Measurements from ENCODE around the gene EIF3B.
A peak's percentile ranks its signal among the peaks of the same experiment; 100 is the strongest.

GRCh38 chr7:2403014-2403717 is 48.5 kb downstream of the EIF3B start, which contains the start of gene CHST12:
- TF ChIP-seq, protein P1, sequence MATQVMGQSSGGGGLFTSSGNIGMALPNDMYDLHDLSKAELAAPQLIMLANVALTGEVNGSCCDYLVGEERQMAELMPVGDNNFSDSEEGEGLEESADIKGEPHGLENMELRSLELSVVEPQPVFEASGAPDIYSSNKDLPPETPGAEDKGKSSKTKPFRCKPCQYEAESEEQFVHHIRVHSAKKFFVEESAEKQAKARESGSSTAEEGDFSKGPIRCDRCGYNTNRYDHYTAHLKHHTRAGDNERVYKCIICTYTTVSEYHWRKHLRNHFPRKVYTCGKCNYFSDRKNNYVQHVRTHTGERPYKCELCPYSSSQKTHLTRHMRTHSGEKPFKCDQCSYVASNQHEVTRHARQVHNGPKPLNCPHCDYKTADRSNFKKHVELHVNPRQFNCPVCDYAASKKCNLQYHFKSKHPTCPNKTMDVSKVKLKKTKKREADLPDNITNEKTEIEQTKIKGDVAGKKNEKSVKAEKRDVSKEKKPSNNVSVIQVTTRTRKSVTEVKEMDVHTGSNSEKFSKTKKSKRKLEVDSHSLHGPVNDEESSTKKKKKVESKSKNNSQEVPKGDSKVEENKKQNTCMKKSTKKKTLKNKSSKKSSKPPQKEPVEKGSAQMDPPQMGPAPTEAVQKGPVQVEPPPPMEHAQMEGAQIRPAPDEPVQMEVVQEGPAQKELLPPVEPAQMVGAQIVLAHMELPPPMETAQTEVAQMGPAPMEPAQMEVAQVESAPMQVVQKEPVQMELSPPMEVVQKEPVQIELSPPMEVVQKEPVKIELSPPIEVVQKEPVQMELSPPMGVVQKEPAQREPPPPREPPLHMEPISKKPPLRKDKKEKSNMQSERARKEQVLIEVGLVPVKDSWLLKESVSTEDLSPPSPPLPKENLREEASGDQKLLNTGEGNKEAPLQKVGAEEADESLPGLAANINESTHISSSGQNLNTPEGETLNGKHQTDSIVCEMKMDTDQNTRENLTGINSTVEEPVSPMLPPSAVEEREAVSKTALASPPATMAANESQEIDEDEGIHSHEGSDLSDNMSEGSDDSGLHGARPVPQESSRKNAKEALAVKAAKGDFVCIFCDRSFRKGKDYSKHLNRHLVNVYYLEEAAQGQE (IDR thresholded peaks at IDR 0.05; ENCODE audit: insufficient read depth in 1 of 2, low read depth in 2 of 2, low read length in 2 of 2) = no peak
- peak; percentile 89; the same call in 1 of the 2 replicates for TF ChIP-seq TAF1 (IDR thresholded peaks at IDR 0.05; ENCODE audit: borderline replicate concordance, insufficient read depth, low read length)

Data from PFSK-1 (cell line).